Mucosa of stomach (tissue), 1 donor: ENCODE results near the gene C16orf95.

Experiments
- H3K27me3 ChIP-seq: one replicate; pipeline ENCODE4 v1.7.0; 2013; ENCODE audit warnings: mild to moderate bottlenecking, low read length; ENCODE audit not compliant: control insufficient read depth, insufficient read depth
- H3K36me3 ChIP-seq: one replicate; pipeline ENCODE4 v1.7.0; 2013; ENCODE audit warnings: low read length; ENCODE audit not compliant: control insufficient read depth, insufficient read depth
- H3K4me1 ChIP-seq: one replicate; pipeline ENCODE4 v1.7.0; 2013; ENCODE audit warnings: mild to moderate bottlenecking, low read length; ENCODE audit not compliant: control insufficient read depth, insufficient read depth
- H3K4me3 ChIP-seq: one replicate; pipeline ENCODE4 v1.7.0; 2013; ENCODE audit warnings: low read length
- H3K9ac ChIP-seq: one replicate; pipeline ENCODE4 v1.7.0; 2013; ENCODE audit warnings: mild to moderate bottlenecking, low read length, moderate library complexity
- H3K9me3 ChIP-seq: one replicate; pipeline ENCODE4 v1.7.0; 2013; ENCODE audit warnings: mild to moderate bottlenecking, low read length, moderate library complexity; ENCODE audit not compliant: control insufficient read depth
- donor health status: Pancreatic carcinoma.

C16orf95 gene

DNA sequence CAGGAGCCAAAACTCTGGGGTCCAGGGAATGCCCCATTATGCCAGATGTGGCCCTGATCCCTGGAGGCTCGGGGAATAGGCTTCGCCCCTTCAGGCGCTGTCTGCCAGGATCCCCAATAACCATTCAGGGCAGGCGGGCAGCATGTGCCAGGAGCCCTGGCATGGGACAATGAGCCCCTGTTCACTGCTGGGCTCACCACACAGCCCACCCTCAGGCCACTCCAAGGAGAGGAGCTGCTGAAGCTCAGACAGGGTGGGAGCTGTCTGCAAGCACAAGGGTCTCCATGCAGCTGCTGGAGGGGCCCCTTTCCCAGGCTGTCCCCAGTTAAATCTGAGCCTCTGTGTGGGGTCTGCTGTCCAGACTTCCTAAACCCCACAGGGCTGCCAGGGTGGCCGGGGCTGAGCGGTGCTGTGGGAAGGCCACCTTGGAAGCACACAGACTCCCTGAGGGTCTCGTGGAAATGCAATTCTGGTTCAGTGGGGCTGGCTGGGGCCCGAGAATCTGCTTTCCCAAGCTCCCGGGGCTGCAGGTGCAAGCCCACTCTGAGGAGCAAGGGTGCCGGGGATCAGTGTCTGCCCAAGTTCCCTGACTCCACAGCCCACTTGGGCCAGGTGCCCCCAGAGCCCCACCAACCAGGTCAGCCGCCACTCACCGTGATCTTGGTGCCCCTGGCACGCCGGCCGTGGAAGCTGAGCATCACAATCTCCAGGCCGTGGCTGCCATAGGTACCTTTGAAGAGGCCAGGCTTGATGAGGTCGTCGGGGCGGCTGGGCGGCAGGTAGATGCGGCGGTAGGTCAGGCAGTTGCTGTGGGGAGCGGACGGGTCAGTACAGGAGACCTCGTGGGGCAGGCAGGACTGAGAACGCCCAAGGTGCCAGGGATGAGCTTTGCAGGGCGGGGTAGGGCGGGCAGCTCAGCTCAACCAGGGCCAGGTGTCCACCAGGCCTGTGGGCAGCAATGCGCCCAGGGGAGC, 17.7 kb upstream of the C16orf95 start:
- Histone ChIP-seq H3K9ac (no peak overlapping the region), H3K36me3 (no peaks in the 10 kb centered on the region), H3K4me3 (no peak overlapping the region), H3K4me1 (no peaks in the 10 kb centered on the region), H3K9me3 (no peaks in the 10 kb centered on the region), H3K27me3 (no peaks in the 10 kb centered on the region)

DNA sequence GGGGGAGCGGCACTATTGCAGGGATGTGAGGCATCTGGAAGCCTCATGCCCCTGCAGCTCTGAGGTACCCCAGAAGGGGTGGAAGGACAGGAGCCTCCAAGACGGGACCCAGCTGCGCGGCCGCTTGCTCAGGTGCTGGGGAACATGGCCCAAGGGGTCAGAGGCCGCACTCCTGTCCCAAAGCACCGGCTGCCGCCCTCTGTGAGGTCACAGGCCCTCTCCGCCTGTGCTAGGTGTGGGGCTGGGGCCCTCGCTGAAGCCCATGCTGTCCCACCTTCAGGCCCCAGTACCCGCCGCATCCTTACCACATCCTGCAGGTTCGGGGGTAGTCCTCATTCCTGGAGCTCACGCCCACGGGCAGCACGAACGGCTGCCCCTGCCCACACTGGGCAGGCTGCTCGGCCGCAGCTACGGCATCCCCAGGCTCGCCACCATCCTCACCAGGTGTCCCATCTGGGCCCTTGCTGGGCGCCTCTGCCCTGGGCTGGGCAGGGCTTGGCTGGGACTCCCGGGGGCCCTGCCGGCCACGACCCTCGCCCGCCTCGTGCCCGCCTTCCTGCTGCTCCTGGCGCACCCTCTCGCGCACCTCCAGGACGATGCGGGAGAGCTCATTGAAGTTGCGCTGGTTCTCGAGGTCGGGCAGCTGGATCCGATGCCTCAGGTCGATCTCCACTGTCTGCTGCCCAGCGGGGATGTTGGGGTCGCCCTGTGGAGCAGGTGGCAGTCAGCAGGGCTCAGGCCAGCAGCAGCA, 16.6 kb upstream of the C16orf95 start:
- H3K9me3 ChIP-seq, result no peaks in the 10 kb centered on the region
- H3K4me3 ChIP-seq, result no peak overlapping the region
- no peak overlapping the region for H3K9ac ChIP-seq
- H3K27me3 ChIP-seq, result no peaks in the 10 kb centered on the region
- no peaks in the 10 kb centered on the region for H3K4me1 ChIP-seq
- no peaks in the 10 kb centered on the region for H3K36me3 ChIP-seq

DNA sequence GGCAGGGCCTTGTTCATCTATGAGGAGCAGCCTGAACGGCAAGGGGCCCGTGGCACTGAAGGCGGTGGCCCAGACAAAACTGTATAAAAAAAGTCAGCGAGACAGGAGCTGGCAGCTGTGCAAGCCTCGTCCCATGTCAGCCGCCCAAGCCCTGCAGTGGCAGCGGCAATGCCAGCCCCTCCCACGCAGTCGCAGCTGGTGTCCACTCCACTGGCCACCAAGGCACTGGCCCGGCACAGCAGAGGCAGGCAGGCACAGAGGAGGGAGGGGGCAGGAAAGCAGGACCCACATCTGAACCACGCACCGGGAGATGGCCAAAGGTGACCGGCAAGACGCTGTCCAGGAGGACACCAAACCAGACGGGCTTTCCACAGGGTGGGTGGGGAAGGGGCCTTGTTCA, 15.9 kb upstream of the C16orf95 start:
- Histone ChIP-seq H3K9me3 (no peaks in the 10 kb centered on the region), H3K9ac (no peak overlapping the region), H3K4me1 (no peaks in the 10 kb centered on the region), H3K27me3 (no peaks in the 10 kb centered on the region), H3K36me3 (no peaks in the 10 kb centered on the region), H3K4me3 (no peak overlapping the region)

- Histone ChIP-seq H3K36me3 (no peaks in the 10 kb centered on the region), H3K9me3 (no peaks in the 10 kb centered on the region), H3K27me3 (no peaks in the 10 kb centered on the region), H3K4me3 (no peak overlapping the region), H3K4me1 (no peaks in the 10 kb centered on the region), H3K9ac (no peak overlapping the region)
These were observed 15.0 kb upstream of the C16orf95 start for GRCh38 chr16:87332150-87332549.

DNA sequence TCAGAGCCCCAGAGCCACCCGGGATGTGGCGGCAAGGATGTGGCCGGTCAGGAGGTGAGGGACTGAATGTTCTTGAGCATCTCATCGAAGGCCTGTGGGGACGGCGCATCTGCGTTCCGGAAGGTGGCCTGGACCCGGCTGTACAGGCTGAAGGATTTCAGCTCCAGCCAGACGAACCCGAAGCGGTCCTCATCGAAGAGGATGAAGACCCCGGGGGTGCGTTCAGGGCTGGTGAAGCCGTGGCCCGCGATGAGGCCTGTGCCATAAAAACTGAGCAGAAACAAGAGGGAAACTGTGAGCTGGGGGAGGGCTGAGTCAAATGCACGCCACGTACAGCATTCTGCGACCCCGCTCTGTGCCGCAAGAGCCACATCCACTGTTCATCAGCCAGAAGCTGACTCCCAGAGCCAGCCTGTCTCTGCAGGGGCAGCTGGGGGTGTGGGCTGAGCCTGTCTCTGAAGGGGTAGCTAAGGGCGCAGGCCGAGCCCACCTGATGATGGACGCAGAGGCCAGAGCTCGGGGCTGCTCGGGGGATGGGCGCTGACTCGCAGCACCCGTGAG, 14.1 kb upstream of the C16orf95 start:
- H3K9me3 ChIP-seq, result no peaks in the 10 kb centered on the region
- no peak overlapping the region for H3K4me3 ChIP-seq
- no peaks in the 10 kb centered on the region for H3K4me1 ChIP-seq
- H3K36me3 ChIP-seq, result no peaks in the 10 kb centered on the region
- no peaks in the 10 kb centered on the region for H3K27me3 ChIP-seq
- H3K9ac ChIP-seq, result no peak overlapping the region

DNA sequence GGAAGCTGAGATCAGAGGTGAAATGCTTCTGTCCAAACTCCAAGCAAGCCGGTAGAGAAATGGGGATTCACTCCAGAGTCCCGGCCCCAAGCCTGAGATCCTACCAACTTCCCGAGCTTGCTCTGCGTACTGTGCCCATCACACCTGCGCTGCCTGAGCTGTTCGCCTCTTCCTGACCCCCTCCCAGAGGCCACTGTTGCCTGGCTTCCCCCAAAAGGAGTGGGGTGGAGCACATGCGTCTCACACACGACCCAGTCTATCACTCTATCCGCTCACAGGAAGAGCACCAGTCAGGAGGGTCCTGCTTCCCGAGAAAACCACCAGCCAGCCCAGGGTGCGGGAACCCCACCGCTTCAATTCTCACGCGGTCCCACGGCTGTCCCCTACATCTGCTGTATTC, 13.5 kb upstream of the C16orf95 start:
- no peak overlapping the region for H3K4me3 ChIP-seq
- H3K27me3 ChIP-seq, result no peaks in the 10 kb centered on the region
- H3K9me3 ChIP-seq, result no peaks in the 10 kb centered on the region
- H3K36me3 ChIP-seq, result no peaks in the 10 kb centered on the region
- no peaks in the 10 kb centered on the region for H3K4me1 ChIP-seq
- H3K9ac ChIP-seq, result no peak overlapping the region

DNA sequence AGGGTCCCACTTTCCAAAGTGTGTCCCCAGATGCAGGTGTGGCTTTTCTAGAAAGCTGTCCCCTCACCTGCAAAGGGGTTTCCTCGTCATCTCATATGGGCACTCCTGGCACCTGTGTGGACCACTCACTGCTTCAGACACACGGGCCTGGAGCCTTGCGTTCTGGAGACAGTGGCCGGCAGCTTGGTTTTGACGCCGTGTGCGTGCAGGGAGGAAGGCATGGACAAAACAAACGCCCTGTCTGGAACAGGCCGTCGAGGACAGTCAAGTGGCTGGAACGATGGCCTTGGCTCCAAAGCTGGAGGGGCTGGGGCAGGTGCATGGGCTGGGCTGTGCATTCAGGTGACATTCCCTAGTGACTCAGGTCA, 13.0 kb upstream of the C16orf95 start:
- no peaks in the 10 kb centered on the region for H3K27me3 ChIP-seq
- no peak overlapping the region for H3K9ac ChIP-seq
- H3K9me3 ChIP-seq, result no peaks in the 10 kb centered on the region
- no peak overlapping the region for H3K4me3 ChIP-seq
- no peaks in the 10 kb centered on the region for H3K4me1 ChIP-seq
- no peaks in the 10 kb centered on the region for H3K36me3 ChIP-seq

DNA sequence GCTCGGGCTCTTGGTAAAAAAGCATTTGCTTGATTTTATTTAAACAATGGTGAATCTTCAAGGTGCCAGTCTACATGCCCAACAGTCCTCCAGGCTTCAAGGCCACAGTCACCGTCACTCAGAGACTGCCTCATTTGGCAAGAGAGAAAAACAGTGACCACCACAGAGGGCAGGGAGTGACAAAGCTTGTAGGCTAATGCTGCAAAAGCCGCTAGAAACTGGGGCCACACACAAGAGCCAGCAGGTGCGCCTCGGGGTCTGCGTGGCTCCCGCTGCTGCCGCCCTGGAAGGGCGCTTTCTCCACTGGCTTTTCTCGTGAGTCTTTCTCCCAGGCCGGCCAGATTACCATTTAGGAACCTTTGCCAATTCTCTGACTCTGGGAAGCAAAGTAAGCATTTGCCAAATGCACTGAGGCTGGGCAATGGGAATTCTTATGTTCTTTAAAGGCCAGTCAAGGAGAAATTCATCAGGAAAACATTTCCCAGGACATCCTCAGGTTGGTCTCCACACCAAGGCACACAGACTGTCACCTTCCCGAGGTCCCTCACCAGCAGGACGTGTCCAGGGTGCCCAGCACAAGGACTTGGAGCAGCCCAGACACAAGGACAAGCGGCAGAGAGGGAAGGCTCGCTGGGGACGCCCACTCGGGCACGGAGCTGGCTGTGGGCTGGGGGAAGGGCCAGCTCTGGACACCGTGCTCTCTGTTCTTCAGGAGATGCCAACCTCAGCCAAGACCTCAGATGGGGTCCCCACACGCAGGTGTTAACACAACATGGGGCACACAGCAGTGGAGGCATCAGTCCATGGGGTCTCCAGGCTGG, 12.5 kb upstream of the C16orf95 start:
- Histone ChIP-seq H3K9ac (no peak overlapping the region), H3K36me3 (no peaks in the 10 kb centered on the region), H3K9me3 (no peaks in the 10 kb centered on the region), H3K4me3 (no peak overlapping the region), H3K4me1 (peaks cover 5% of the 10 kb centered on the region), H3K27me3 (no peaks in the 10 kb centered on the region)

DNA sequence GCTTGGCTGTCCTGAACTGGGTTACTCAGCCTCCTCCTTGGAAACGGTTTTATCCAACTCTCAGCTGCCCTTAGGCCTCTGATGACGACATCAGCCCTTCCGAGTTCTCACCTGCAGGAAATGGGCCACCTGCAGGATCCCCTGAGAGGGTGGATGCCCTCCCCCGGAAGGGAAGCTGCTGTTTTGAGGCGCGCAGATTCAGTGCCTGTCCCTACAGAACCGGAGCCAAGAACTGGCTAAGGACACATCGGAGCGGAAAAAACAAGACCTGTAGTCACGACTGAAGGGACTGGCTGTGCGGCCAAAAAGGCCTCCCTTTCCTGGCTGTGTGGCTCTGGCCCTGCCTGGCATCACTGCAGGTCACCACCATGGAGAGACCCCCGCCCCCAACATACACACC, 11.7 kb upstream of the C16orf95 start:
- Histone ChIP-seq H3K27me3 (no peaks in the 10 kb centered on the region), H3K4me1 (peaks cover 8% of the 10 kb centered on the region), H3K4me3 (no peak overlapping the region), H3K36me3 (no peaks in the 10 kb centered on the region), H3K9me3 (no peaks in the 10 kb centered on the region), H3K9ac (no peak overlapping the region)

DNA sequence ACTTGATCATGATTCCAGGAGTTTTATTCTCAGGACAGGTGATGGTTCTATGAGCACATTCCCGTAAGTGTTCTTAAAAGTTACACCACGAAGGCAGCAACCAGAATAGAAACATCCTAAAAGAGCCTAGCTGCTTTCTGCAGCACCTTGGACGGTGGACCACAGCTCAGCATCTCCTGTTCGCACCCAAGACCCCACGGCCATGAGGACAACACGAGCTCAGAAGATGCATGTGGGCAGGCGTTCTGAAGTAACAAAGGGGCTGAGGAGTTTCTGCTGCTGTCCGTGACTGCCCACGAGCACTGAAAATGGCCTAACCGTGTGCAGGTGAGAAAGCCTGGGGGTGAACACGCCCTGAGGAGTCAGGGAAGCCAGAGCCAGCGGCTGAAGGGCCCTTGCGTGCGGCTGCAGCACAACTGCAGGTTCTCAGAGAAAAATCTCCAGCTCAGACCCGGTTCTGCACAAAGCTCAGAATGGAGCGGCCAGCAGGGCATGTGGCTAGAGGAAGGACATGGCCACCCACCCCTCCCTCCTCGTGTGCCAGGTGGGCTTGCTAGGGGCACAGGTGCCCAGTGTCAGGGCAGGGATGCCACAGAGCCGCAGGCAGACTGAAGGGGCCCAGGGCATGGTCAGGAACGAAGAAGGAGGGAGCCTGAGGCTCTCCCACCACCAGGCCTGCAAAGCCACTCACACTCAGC, 10.8 kb upstream of the C16orf95 start:
- H3K4me1 ChIP-seq, result peaks cover 8% of the 10 kb centered on the region

DNA sequence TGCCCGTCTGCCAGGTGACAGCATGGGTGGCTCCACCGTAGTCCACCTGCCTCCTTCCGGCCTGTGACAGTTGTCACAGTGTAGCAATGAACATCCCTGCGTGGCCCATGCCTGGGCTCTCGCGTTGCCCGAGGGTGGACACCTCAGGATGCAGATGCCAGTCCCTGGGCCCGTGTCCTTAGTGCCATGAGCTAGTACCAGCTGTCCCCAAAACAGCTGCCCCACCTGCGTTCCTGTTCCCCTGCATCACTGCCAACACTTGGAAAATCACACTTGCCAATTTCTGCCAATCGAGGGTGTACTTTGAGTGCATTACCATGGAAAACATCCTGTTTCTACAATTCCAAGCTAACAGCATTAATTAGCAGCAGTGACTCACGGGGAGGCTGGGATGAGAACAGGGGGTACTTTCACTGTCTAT, 9.0 kb upstream of the C16orf95 start:
- peaks cover 8% of the 10 kb centered on the region for H3K4me1 ChIP-seq
- no peaks in the 10 kb centered on the region for H3K36me3 ChIP-seq
- H3K9ac ChIP-seq, result no peak overlapping the region
- no peaks in the 10 kb centered on the region for H3K9me3 ChIP-seq
- no peak overlapping the region for H3K4me3 ChIP-seq
- H3K27me3 ChIP-seq, result no peaks in the 10 kb centered on the region

More for the DNA sequence above, 10.8 kb upstream of the C16orf95 start:
- H3K9me3 ChIP-seq, result no peaks in the 10 kb centered on the region
- no peaks in the 10 kb centered on the region for H3K27me3 ChIP-seq
- H3K4me3 ChIP-seq, result no peak overlapping the region
- no peaks in the 10 kb centered on the region for H3K36me3 ChIP-seq
- no peak overlapping the region for H3K9ac ChIP-seq
